HG02885 (cell line): Measurements from ENCODE around the gene CDC42BPB.

Experiments used
- ATAC-seq: cut with Tn5 transposase; IDR thresholded peaks from one replicate; pipeline ENCODE4 v1.9.1; 2021; ENCODE audit warnings: mild to moderate bottlenecking; ENCODE audit not compliant: unreplicated experiment, poor library complexity

CDC42BPB gene

DNA sequence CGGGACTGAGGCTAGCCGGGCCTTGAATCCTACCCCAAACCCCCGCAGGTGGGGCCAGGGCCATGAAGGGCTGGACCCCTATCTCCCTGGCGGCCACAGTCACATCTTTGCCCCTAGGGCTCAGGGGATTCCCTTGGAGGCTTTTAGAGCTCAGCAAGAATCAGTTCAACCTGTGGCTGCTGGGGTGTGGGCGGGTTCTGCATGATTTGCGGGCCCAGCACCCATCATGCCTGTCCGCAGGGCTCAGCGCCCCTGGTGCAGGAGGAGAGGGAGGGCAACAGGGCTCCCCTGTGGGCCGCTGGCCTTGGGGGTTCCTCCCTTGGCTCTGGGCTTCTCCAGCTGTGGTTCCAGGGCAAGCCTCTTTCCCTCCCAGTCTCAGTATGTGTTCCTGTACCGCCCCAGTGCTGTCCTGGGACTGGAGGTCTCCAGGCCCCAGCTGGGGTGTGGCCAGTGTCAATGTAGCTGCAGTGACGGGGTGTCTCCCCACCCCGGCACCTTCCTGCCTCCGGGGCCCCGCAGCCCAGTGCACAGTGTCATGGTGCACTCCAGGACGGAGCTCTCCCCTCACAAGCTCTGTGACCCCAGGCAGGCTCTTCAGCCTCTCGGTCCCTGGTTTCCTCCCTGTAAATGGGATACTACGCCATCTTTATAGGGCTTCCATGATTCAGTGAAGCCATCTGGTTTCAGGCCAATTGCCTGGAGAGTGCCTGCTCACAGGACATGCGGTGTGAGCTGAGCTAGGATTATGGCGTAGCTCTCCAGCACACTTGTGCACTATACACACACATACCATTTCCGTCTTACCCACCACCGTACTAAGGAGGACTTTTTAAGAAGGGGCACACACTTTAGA lies 16.8 kb upstream of the CDC42BPB start:
- no peak for ATAC-seq

DNA sequence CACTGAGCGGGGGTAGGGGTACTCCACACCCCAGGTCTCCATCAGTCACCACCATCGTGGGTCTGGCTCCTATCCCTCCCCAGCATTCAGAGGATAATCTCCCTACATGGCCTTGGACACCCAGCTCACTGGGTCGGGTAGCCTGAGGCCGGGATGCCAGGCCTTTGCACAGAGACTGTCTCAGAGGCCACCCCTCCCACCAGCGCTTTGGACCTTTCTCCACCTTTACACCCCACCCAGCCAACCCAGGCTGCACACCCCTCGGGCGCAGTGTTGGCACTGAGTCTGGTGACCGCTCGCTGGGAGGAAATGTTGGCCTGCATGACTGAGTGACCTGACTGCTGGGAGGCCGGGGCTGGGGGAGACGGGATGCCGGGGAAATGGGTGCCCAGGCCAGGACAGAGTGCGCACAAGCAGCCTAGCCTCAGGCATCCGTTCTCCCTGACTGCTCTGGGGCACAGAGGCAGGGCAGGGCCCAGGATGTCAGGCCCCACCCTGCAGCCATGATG lies 16.1 kb upstream of the CDC42BPB start:
- ATAC-seq: no peak

DNA sequence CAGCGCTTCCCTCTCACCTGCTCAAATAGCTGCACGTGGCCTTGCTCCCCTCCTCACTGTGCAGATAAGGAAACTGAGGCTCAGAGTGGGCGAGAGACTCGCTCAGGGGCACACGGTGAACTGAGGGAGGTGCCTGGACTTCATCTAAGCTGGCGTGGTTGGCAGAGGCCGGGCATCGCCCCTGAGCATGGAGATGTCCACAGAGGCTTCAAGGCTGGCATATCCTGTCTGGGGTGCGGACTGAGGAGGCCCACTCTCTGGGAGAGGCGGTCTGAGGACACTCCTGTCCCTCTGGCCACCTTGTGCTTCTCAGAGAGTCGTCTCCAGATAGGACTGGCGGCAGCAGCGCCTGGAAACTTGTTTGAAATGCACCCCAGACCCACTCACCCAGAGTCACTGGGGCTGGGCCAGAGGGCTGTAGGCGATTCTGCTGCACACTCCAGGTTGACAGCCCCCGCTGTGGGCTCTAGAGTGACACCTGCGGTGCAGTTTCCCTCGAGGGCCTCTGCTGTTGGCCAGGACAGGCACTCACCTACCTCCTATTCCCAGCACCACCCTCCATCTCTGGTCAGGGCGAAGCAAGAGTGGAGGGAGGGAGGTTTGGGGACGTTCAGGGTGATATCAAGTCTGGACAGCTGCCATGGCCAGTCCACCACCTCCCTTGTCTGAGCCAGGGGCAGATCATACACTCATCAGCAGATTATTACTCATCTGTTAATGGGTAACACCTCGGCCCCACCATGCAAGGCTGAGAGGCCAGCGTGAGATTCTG lies 15.4 kb upstream of the CDC42BPB start:
- no peak for ATAC-seq

DNA sequence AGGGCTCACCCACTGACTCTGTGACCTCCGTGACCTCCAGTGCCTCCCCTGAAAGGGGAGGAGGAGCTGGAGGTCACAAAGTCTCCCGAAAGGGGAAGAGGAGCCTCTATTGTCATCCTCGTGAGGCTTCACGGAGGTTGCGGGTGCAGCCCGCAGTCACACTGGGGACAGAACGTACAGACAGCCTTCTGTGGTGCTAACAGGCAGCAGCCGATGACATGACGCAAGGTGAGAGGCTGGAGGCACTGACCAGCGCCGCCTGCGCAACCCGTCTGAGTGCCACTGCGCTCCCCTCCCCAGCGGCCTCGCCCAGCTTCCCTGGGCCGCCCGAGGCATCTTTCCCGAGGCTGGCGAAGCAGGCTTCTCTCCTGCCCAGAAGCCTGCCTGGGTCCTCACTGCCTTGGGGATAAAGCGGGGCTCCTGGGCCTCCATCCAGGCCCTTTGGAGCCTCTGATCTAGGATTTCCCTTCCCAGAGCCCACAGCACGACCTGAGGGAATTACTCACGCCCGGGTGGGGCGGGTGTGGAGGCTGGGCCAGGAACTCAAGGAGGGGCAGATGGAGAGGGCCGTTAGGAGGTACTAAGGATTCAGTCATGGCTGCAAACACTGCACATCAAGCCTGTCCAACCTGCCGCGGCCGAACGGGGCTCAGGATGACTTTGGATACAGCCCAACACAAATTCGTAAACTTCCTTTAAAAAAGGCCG lies 14.3 kb upstream of the CDC42BPB start:
- ATAC-seq: no peak

DNA sequence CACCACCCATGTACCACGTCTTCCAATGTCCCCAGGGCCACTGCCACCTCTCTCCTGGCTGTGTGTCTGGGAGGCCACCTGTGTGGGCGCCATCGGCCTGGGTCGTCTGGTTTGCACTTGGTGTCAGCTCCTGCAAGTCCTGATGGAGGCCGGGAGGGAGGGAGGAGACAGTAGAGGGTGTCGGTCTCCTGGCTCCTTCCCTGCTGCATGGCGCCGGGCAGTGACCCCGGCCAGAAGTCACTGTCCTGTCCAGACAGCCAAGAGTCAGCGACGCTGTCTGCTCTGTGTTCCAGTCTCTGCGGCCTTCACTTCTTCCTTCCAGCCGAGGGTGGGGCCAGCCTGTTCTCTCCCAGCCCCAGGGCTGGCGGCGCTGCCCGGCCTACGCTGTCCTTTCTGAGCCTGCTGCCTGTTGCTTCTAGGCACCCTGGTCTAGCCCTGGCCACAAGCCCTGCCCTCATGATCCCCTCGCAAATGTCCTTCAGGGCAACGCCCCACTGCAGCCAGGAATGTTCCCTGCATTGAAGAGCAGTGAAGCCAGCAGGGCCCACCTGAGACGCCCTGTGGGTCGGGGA lies 13.7 kb upstream of the CDC42BPB start:
- ATAC-seq: no peak

DNA sequence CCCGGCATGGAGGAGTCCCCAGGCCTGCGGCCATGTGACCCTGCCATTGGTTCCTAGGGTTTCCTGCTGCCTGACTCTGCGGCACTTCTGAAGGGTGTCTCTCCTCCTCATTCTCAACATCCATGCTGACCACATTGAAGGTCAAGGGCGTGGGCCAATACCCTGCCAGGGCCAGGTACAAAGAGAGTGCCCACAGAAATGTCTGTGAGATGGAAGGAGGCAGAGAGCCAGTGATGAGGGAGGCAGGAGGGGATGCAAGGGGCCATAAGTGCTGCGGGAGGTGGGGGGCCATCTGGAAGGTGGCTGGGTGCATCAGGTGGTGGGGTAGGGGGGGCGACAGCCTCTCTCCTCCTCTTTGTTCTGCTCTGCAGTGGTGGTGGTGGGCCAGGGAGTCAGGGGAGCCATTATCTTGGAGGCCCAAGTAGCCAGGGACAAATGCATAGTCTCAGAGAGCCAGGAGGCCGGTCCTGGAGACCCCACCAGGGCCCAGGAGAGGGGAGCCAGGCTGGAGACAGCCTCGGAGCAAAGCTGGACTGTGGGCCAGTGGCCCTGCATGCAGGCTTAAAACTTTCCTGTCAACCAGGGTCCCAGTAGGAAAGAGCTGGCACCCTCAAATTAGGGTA lies 13.0 kb upstream of the CDC42BPB start:
- ATAC-seq: no peak

DNA sequence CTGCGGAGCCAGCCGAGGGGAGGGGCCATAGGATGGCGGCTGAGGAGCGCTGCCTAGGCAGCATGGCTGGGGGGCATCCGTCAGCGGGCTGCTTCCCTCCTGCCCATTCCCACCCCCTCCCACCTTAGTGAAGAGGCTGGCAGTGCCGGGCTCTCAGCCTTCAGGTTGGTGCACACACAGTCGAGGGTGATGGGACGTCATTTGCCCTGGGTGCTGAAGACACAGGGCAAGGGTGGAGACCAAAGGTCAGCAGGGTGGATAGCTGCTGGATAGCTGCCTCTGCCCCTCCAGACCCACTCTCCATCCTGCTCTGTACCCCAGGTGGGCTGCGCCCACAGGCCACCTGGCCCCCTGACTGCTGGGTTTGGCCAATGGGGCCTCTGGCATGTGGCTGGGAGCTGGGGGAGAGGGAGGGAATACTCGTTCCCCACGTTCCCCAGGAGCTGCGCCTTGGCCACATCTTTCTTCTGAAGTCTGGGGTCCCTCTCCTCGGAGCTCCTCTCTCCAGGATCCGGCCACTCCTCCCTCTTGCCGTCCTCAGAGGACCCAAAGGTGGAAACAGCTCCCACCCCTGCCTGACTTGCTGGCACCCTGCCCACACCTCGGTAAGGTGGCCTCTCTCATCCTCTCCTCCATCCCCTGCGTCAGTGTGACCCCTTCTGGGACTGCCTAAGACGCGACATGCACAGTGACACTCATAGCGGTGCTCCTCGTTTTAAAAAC lies 11.2 kb upstream of the CDC42BPB start:
- no peak for ATAC-seq

DNA sequence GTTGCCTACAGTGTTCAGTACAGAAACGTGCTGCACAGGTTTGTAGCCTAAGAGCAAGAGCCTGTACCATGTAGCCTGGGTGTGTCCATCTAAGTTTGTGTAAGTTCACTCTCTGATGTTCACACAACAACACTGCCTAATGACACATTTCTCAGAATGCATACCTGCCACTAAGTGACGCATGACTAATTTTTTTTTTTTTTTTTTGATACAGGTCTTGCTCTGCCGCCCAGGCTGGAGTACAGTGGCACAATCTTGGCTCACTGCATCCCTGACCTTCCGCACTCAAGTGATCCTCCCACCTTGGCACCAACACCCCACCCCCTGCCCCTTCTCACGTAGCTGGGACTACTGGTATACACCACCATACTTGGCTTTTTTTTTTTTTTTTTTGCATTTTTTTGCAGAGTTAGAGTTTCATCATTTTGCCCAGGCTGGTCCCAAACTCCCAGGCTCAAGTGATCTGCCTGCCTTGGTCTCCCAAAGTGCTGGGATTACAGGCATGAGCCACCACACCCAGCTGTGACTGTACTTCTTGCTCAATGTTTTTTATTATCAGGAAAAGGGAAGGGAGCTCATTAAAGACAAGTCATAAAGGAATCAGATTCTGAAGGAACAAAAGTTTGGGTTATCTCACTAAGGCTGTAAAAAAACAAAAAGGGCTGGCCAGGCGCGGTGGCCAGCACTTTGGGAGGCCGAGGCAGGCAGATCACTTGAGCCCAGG lies 10.0 kb upstream of the CDC42BPB start:
- ATAC-seq: no peak

DNA sequence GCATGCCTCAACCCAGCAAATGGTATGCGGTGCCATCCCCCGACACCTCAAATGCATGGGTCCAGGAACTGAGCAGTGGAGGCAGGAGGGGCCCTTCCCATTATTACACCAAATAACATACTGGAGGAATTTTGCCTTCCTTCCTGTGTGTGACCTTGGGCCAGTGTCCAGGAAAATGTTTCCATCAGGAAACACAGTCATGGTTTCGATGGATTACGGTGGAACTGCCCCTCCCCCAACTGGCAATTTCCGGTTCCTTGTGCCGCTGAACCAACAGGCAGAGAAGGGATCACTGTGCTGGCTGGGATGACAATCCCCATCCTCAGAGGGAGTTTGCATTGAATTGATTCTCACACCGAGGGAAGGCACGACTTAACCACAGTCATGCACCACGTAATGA lies 9.1 kb upstream of the CDC42BPB start:
- no peak for ATAC-seq

DNA sequence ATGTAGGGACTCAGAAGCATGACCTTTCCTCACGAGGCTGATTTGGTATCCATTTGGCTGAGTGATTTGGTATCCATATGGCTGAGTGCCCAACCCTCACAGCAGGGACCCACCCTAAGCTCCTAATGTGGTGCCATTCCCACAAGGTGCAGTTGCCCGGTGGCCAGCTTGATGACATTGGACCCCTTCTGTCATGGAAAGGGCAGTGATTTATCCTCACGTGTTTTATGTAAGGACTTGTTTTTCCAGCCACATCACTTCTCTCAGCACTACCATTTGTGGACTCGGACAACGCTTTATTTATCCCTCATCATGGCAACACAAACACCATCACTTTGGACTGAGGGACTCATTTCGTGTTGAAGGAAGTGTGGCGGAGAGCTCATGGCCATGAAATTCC lies 8.5 kb upstream of the CDC42BPB start:
- no peak for ATAC-seq

DNA sequence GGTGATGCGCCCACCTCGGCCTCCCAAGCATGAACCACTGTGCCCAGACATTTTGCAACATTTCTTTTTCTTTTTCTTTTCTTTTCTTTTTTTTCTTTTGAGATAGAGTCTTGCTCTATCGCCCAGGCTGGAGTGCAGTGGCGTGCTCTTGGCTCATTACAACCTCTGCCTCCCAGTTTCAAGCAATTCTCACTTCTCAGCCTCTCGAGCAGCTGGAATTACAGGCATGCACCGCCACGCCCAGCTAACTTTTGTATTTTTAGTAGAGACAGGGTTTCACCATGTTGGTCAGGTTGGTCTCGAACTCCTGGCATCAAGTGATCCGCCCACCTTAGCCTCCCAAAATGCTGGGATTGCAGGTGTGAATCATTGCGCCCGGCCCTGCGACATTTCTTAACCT lies 7.6 kb upstream of the CDC42BPB start:
- ATAC-seq: no peak

DNA sequence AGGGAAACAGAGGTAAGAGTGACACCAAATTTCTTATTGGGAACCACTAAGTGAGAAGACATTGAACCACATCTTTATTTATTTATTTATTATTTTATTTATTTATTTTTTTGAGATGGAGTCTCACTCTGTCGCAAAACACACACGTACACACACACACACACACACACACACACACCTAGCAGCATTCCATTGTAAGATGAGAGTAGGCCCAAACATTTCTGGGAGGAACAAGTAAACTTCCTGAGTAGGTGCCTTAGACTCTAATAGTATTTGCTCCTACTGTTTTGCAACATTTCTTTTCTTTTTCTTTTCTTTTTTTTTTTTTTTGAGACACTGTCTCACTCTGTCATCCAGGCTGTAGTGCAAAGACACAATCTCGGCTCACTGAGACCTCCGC lies 7.1 kb upstream of the CDC42BPB start:
- no peak for ATAC-seq

DNA sequence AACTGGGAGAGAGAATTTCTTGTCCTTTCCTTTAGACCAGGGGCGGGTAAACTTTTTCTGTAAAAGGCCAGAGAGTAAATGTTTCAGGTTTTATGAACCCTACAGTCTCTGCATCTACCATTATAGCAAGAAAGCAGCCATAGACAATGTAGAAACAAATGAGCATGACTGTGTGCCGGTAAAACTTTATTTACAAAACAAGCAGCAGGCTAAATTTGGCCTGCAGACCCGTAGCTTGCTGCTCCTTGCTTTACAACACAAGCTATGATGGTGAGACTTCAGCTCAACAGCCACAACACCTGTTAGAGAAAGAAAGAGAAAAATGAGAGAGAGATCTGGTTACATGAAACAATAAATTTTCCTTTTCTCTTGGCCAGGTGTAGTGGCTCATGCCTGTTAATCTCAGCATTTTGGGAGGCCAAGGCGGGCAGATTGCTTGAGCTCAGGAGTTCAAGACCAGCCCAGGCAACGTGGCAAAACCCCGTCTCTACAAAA lies 4.2 kb upstream of the CDC42BPB start:
- no peak for ATAC-seq

DNA sequence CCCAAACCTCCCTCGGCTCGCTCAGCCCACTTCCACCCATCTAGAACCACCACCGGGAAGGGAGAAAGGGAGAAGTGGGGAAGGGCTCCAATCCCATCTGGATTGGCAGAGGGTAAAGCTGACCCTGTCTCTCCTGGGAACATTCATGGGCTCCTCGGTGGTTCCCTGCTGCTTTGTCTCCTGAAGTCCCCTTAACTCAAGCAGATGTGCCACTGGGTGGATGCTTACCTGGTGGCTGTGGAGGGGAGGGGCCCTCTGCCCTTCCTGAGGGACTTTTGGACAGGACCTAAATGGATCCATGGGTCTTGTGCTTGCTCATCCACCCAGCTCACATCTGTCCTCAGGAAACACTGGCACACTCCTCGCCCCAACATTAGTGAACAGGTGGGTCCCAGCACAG lies 2.2 kb upstream of the CDC42BPB start:
- ATAC-seq: no peak

DNA sequence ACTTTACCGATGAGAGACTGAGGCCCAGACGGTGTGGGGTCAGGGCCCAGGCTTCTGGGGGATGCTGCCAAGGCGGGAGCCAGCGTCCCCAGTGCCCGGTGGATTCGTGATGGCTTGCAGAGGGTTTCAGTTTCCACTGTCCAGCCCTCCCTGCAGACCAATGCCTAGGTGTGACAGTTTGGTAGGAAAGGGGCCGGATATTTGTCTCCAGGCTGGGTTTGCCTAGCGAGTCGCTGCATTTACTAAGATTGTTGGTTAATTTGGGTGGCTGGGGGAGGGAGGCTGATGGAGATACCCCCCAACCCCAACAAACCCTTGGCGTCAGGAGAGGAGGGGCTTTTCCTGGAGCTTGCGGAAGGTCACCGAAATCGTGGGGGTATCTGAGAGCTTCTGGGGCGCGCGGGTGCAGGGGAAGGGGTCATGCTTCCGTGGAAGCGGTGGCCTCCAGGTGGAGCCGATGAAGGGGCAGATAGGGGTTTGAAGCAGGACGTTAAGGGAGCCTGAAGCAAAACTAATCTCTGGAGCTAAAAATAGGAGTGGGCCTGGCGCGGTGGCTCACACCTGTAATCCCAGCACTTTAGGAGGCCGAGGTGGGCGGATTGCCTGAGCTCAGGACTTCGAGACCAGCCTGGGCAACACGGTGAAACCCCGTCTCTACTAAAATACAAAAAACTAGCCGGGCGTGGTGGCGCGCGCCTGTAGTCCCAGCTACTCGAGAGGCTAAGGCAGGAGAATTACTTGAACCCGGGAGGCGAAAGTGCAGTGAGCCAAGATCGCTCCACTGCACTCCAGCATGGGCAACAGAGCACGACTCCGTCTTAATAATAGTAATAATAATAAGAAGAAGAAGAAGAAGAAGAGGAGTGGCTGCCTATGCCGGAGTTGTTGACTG lies 1.1 kb upstream of the CDC42BPB start:
- no peak for ATAC-seq

DNA sequence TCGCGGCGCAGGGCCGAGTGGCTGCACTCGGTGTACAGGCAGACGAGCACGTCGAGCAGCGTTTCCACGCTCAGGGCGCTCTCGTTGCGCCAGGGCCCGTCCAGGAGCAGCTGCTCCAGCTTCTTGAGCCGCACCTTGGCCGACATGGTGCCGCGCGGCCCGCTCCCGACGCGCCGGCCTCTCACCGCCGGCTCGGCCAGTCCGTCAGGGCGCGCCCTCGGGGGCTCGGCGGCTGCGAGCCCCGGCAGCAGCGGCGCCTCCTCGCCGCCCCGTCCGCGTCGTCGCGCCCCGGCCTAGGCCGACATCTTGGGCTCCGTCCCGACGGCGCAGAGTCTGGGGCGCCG lies 349 bp downstream of the CDC42BPB start:
- ATAC-seq: no peak

DNA sequence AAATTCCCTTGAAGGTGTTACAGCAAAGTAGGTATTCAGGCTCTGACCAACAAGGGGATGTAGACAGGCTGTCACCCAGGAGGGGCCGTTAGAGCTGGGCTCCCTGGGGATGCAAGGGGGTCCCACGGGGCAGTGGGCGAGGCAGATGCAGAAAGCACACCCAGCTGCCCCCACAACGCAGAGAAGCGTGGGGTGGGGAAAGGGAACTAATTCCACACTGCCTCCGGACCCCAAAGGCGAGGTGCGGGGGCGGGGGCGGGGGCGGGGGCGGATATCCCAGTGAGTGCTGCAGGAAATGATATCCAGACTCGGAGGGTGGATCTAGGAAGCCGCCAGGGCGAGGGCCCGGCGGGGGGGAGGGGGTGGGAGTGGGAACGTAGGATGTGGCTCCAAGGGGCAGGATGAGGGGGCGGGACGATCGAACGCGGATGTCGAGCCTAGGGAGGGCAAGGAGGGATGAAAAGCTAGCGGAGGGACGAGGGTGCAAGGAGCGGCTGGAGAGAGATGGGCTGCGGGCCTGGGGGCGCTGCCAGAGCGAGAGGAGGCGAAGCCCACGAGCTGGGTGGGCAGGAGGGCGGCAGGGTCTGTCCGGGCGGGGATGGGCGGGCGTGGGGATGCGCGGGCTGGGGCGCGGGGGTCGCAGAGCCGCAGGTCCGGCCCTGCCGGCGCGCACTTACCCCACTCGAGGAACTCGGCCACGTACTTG lies 874 bp downstream of the CDC42BPB start:
- ATAC-seq: no peak
